Caki2 (cell line): ENCODE results near the gene MS4A10. TPM values are rescaled to one million over a fixed set of nuclear protein-coding genes. Genes with fewer than 3 reads are reported as not detected.
"Not testable (repeated sequence)": the region's sequence is repeated elsewhere in the genome, so short reads cannot be mapped to it uniquely, and the experiment has no call there.

ENCODE experiments used
- DNase-seq: peaks from one replicate; pipeline ENCODE4 v3.0.0-alpha.2; 2015; ENCODE audit warnings: low read depth
- in situ Hi-C: cut with HindIII; loops from 2 replicates; pipeline ENCODE4 v1.10.0; 2016; ENCODE audit warnings: low sequenced_read_pairs, low pct_unique_long_range_greater_than_20kb, mixed read lengths
- total RNA-seq: library from RNA; depleted of rRNA; stranded (reverse); fragments of >200 nt; shearing (Covaris generic); gene quantifications from 2 replicates; pipeline ENCODE4 v1.2.3, GENCODE V29; 2014; ENCODE audit warnings: low replicate concordance; rRNA removed

The MS4A10 gene
- not detected in 2 replicates for total RNA-seq

GRCh38 chr11:60785136-60785535 is at the start of gene MS4A10:
MS4A10 (plus strand) TSS chr11:60785333; CDS start chr11:60790336, 5,003 bp downstream.
- in situ Hi-C loops = no loop called here
- DNase-seq = no peak

- in situ Hi-C loops = no loop called here
These were observed 46.0 kb upstream of the MS4A10 start for GRCh38 chr11:60739114-60739513.

GRCh38 chr11:60740573-60740972 is 44.6 kb upstream of the MS4A10 start:
- in situ Hi-C loops = no loop called here

More at GRCh38 chr11:60739114-60739513, 46.0 kb upstream of the MS4A10 start:
- DNase-seq = no peak

GRCh38 chr11:60741421-60741820 is 43.7 kb upstream of the MS4A10 start:
- DNase-seq = no peak
- in situ Hi-C loops = no loop called here

More at GRCh38 chr11:60740573-60740972, 44.6 kb upstream of the MS4A10 start:
- no peak for DNase-seq

GRCh38 chr11:60743058-60743457 is 42.1 kb upstream of the MS4A10 start:
- in situ Hi-C loops = no loop called here
- DNase-seq = no peak

- DNase-seq = no peak
These were observed 41.0 kb upstream of the MS4A10 start for GRCh38 chr11:60744114-60744513.

GRCh38 chr11:60747359-60747873 is 37.7 kb upstream of the MS4A10 start:
- in situ Hi-C loops = no loop called here
- DNase-seq = no peak

More at GRCh38 chr11:60744114-60744513, 41.0 kb upstream of the MS4A10 start:
- in situ Hi-C loops = no loop called here

- no peak for DNase-seq
- in situ Hi-C loops = no loop called here
These were observed 36.9 kb upstream of the MS4A10 start for GRCh38 chr11:60748225-60748624.

GRCh38 chr11:60748821-60749220 is 36.3 kb upstream of the MS4A10 start:
- no peak for DNase-seq
- in situ Hi-C loops = no loop called here

GRCh38 chr11:60750911-60751310 is 34.2 kb upstream of the MS4A10 start:
- no peak for DNase-seq
- in situ Hi-C loops = no loop called here

GRCh38 chr11:60753309-60753708 is 31.8 kb upstream of the MS4A10 start:
- in situ Hi-C loops = no loop called here
- DNase-seq = no peak

GRCh38 chr11:60754887-60755286 is 30.2 kb upstream of the MS4A10 start:
- DNase-seq = no peak
- in situ Hi-C loops = no loop called here

- in situ Hi-C loops = no loop called here
- DNase-seq = no peak
These were observed 28.7 kb upstream of the MS4A10 start, which contains the start of gene MS4A15 for GRCh38 chr11:60756307-60757032. MS4A15 (plus strand) TSS chr11:60756867; CDS start chr11:60763734, 6,867 bp downstream.

- no peak for DNase-seq
- in situ Hi-C loops = no loop called here
These were observed 27.8 kb upstream of the MS4A10 start for GRCh38 chr11:60757231-60757800.

GRCh38 chr11:60758671-60759070 is 26.5 kb upstream of the MS4A10 start:
- DNase-seq, in situ Hi-C loops: not testable (repeated sequence)

GRCh38 chr11:60759438-60760225 is 25.5 kb upstream of the MS4A10 start:
- in situ Hi-C loops, DNase-seq: not testable (repeated sequence)

- in situ Hi-C loops = no loop called here
- DNase-seq = no peak
These were observed 23.5 kb upstream of the MS4A10 start for GRCh38 chr11:60761436-60762190.
